Progenitor cell of endocrine pancreas (in vitro differentiated cells): ENCODE data around the gene HEXIM2. TPM values are rescaled to one million over a fixed set of nuclear protein-coding genes. Genes with fewer than 3 reads are reported as not detected.

ENCODE experiments used
- DNase-seq: peaks from one replicate; pipeline ENCODE4 v3.0.0; 2021; ENCODE audit warnings: low spot score; ENCODE audit not compliant: unreplicated experiment
- H3K27ac Mint-ChIP-seq: 2 replicates; pipeline ENCODE4 v1.8.0; 2021; ENCODE audit warnings: mild to moderate bottlenecking, moderate library complexity, mixed read lengths
- H3K27me3 Mint-ChIP-seq: 2 replicates; pipeline ENCODE4 v1.8.0; 2021; ENCODE audit warnings: mixed read lengths
- H3K36me3 Mint-ChIP-seq: 2 replicates; pipeline ENCODE4 v1.8.0; 2022; ENCODE audit warnings: mixed read lengths; ENCODE audit not compliant: insufficient read depth
- H3K4me1 Mint-ChIP-seq: 2 replicates; pipeline ENCODE4 v1.8.0; 2021; ENCODE audit warnings: low read depth, mixed read lengths
- H3K4me3 Mint-ChIP-seq: 2 replicates; pipeline ENCODE4 v1.8.0; 2021; ENCODE audit warnings: low read depth, mild to moderate bottlenecking, moderate library complexity, mixed read lengths
- H3K9me3 Mint-ChIP-seq: 2 replicates; pipeline ENCODE4 v1.8.0; 2021; ENCODE audit warnings: low read depth, mixed read lengths
- CTCF ChIP-seq: fragments of 200-600 bp; sonication (generic); IDR thresholded peaks from one replicate; pipeline ENCODE4 v1.5.0; 2021; ENCODE audit warnings: antibody characterized with exemption, mild to moderate bottlenecking; ENCODE audit not compliant: unreplicated experiment
- total RNA-seq: library from RNA; stranded (reverse); gene quantifications from 2 replicates; pipeline ENCODE4 v1.2.1, GENCODE V29; 2021

Gene HEXIM2
- total RNA-seq, 1 donor from 2014 or later: 11.9 TPM

GRCh38 chr17:45128331-45128730 lies 33.3 kb upstream of the HEXIM2 start:
- DNase-seq: no peak
- no peaks in the 10 kb centered on the region for H3K27me3 Mint-ChIP-seq
- TF ChIP-seq CTCF: no peak
- no peaks in the 10 kb centered on the region for H3K36me3 Mint-ChIP-seq
- H3K9me3 Mint-ChIP-seq: no peaks in the 10 kb centered on the region
- H3K27ac Mint-ChIP-seq: peak overlapping the region; percentile 87
- H3K4me3 Mint-ChIP-seq: no peak overlapping the region
- H3K4me1 Mint-ChIP-seq: peaks cover 15% of the 10 kb centered on the region

DNA sequence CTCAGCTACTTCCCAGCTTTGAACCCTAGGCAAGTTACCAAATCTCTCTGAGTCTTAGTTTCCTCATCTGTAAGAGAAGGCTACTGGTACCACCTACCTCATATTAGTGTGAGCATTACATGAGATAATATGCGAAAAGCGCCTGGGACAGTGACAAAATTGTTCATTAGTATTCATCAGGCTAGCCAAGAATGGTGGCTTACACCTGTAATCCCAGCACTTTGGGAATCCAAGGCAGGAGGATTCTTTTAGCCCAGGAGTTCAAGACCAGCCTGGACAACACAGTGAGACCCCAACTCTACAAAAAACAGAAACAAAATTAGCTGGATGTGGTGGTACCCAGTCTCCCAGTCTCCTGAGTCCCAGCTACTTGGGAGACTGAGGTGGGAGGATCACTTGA lies 32.7 kb upstream of the HEXIM2 start:
- Mint-ChIP-seq H3K36me3 (no peaks in the 10 kb centered on the region), H3K4me1 (peaks cover 14% of the 10 kb centered on the region), H3K27ac (no peak overlapping the region), H3K4me3 (no peak overlapping the region), H3K27me3 (no peaks in the 10 kb centered on the region), H3K9me3 (no peaks in the 10 kb centered on the region)
- no peak for TF ChIP-seq CTCF
- DNase-seq: no peak

DNA sequence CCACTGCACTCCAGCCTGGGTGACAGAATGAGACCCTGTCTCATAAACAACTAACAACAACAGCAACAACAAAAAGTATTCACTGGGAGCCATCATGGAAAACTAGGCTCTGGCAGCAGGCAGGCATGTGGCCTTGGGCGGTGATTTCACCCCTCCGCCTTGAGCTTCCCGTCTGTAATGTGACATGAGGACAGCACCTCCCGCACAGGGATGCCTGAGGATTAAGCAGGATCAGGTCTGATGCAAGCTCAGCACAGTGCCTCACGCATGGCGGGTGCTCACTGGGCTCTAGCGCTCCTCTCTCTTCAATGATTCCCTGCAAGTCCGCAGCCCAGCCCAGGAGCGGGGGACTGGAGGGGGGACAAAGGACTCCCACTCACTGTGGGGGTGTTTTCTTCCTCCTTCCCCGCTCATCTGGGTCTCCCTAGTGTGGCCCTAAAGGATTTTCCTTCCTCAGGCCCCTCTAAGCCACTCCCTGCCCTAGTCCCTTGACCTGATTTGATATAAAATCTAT lies 32.2 kb upstream of the HEXIM2 start:
- Mint-ChIP-seq H3K27me3 (no peaks in the 10 kb centered on the region), H3K9me3 (no peaks in the 10 kb centered on the region), H3K27ac (no peak overlapping the region), H3K4me1 (peaks cover 14% of the 10 kb centered on the region), H3K4me3 (no peak overlapping the region), H3K36me3 (no peaks in the 10 kb centered on the region)
- no peak for DNase-seq
- TF ChIP-seq CTCF: no peak

DNA sequence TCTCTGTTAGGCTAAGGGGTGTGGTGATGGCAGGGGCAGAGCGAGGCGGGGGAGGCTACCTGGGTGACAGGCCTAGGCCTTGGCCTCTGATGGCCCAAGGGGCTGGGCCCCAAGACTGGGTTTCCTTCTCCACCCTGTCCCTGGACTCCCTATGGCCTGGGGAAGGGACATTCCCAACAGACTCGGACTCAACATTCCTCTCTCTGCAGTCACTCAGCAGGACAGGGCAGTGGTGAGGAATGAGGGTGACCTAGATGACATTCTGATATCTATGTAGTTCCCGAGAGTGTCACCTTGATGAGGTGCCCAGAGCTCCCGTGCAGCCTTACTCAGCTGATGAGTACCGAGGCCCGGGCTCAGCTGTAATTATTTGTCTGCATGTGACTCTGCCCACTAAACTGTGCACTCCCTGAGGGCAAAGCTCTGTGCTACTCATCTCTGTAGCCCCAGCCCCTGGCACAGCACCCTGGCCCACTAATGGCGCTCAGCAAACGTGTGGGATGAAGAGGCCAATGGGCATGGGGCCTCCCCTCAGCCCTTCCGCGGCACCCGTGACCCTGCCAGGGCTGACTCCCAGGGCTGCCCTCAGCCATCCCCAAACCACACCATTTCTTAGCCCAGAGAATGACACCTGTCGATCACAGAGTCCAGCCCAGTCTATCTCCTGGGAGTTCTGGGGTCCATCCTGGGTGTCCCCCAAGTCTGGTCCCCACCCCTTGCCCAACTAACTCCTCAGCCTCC lies 31.6 kb upstream of the HEXIM2 start:
- DNase-seq: no peak
- Mint-ChIP-seq H3K36me3 (peaks cover under 1% of the 10 kb centered on the region), H3K27ac (no peak overlapping the region), H3K4me3 (peak overlapping the region; percentile 33), H3K27me3 (no peaks in the 10 kb centered on the region), H3K4me1 (peaks cover 13% of the 10 kb centered on the region), H3K9me3 (no peaks in the 10 kb centered on the region)
- TF ChIP-seq CTCF: no peak

GRCh38 chr17:45130681-45131615 lies 30.7 kb upstream of the HEXIM2 start:
- peak overlapping the region; percentile 49 for H3K27ac Mint-ChIP-seq
- H3K4me3 Mint-ChIP-seq: peak overlapping the region; percentile 74
- no peak for DNase-seq
- H3K4me1 Mint-ChIP-seq: peaks cover 14% of the 10 kb centered on the region
- no peak for TF ChIP-seq CTCF
- no peaks in the 10 kb centered on the region for H3K27me3 Mint-ChIP-seq
- H3K9me3 Mint-ChIP-seq: no peaks in the 10 kb centered on the region
- peaks cover 2% of the 10 kb centered on the region for H3K36me3 Mint-ChIP-seq
